Pons (tissue), 1 donor: ENCODE measurements around the gene SOCS7.

Experiments used
- DNase-seq: peaks from one replicate; pipeline ENCODE4 v3.0.0-alpha.2; 2016; ENCODE audit warnings: low spot score

SOCS7 gene

GRCh38 chr17:38364741-38365140 is 13.1 kb downstream of the SOCS7 start:
- DNase-seq: no peak

- DNase-seq: no peak
Measured at GRCh38 chr17:38369124-38369886, 17.7 kb downstream of the SOCS7 start.

- DNase-seq: no peak
Measured at GRCh38 chr17:38379448-38379847, 27.8 kb downstream of the SOCS7 start.

- peak; percentile 82 for DNase-seq
Measured at GRCh38 chr17:38395090-38395489, 43.4 kb downstream of the SOCS7 start.

- DNase-seq: no peak
Measured at GRCh38 chr17:38397227-38397626, 45.6 kb downstream of the SOCS7 start.

- DNase-seq: no peak
Measured at GRCh38 chr17:38400286-38400685, 48.6 kb downstream of the SOCS7 start.

- DNase-seq: no peak
Measured at GRCh38 chr17:38401459-38401858, 49.8 kb downstream of the SOCS7 start.

- no peak for DNase-seq
Measured at GRCh38 chr17:38402897-38403296, 51.3 kb downstream of the SOCS7 start.

- DNase-seq: no peak
Measured at GRCh38 chr17:38403491-38403890, 51.8 kb downstream of the SOCS7 start.

- no peak for DNase-seq
Measured at GRCh38 chr17:38404174-38404943, 52.7 kb downstream of the SOCS7 start.

GRCh38 chr17:38405654-38406053 is 54.0 kb downstream of the SOCS7 start:
- DNase-seq: no peak

GRCh38 chr17:38410201-38410600 is 58.6 kb downstream of the SOCS7 start:
- DNase-seq: no peak

- no peak for DNase-seq
Measured at GRCh38 chr17:38415250-38416194, 63.9 kb downstream of the SOCS7 start.

- no peak for DNase-seq
Measured at GRCh38 chr17:38416840-38417209, 65.2 kb downstream of the SOCS7 start.

GRCh38 chr17:38417210-38417951 is 65.7 kb downstream of the SOCS7 start:
- no peak for DNase-seq

- no peak for DNase-seq
Measured at GRCh38 chr17:38418062-38418692, 66.5 kb downstream of the SOCS7 start.

GRCh38 chr17:38418693-38419507 is 67.3 kb downstream of the SOCS7 start:
- DNase-seq: no peak

GRCh38 chr17:38419508-38419981 is 67.9 kb downstream of the SOCS7 start:
- DNase-seq: no peak

GRCh38 chr17:38420518-38420917 is 68.9 kb downstream of the SOCS7 start:
- no peak for DNase-seq

GRCh38 chr17:38421171-38421841 is 69.7 kb downstream of the SOCS7 start:
- no peak for DNase-seq
